Gastrocnemius medialis (tissue), 4 donors: ENCODE data around the gene CWC15. TPM values are rescaled to one million over a fixed set of nuclear protein-coding genes. Genes with fewer than 3 reads are reported as not detected.

Experiments
- ATAC-seq, 2 donors: fragments of 150-250 bp; one replicate each; pipeline ENCODE4 v1.9.1; 2016
- DNase-seq, 2 donors: peaks; one replicate each; pipeline ENCODE4 v3.0.0-alpha.2; 2019
- H3K27ac ChIP-seq, 4 donors: fragments of 200-600 bp; sonication (generic); 1 replicate in 1 of 4; 2 replicates in 3 of 4; pipeline ENCODE4 v1.5.1; 2016 to 2018; ENCODE audit warnings: mild to moderate bottlenecking in 2 of 4, moderate library complexity in 1 of 4
- H3K27me3 ChIP-seq, 3 donors: fragments of 200-600 bp; sonication (generic) in 2 of 3; 1 replicate in 1 of 3; 2 replicates in 2 of 3; pipeline versions ENCODE4 v1.5.1 to v1.6.0; 2016 to 2019; ENCODE audit warnings: mild to moderate bottlenecking in 1 of 3, moderate library complexity in 1 of 3
- H3K36me3 ChIP-seq, 2 donors: fragments of 200-600 bp; sonication (generic) in 1 of 2; one replicate each; pipeline ENCODE4 v1.5.1; 2017 to 2018
- H3K4me1 ChIP-seq, 2 donors: fragments of 200-600 bp; sonication (generic) in 1 of 2; one replicate each; pipeline ENCODE4 v1.5.1; 2016 to 2017; ENCODE audit warnings: mild to moderate bottlenecking in 2 of 2
- H3K4me3 ChIP-seq, 4 donors: fragments of 200-600 bp; sonication (generic) in 3 of 4; 1 replicate in 1 of 4; 2 replicates in 3 of 4; pipeline ENCODE4 v1.5.1; 2016 to 2019; ENCODE audit warnings: mild to moderate bottlenecking in 2 of 4
- H3K9me3 ChIP-seq, 3 donors: fragments of 200-600 bp; sonication (generic) in 2 of 3; 1 replicate in 1 of 3; 2 replicates in 2 of 3; pipeline ENCODE4 v1.5.1; 2016 to 2019
- CTCF ChIP-seq, 5 experiments: fragments of 450-650 bp in 3 of 5; fragments of 200-600 bp in 2 of 5; sonication (generic) in 2 of 5; IDR thresholded peaks in 4 of 5; conservative IDR thresholded peaks in 1 of 5; 1 replicate in 4 of 5; 2 replicates in 1 of 5; pipeline ENCODE4 v1.5.1; 2016 to 2019; ENCODE audit warnings: antibody characterized with exemption in 5 of 5, mild to moderate bottlenecking in 3 of 5, moderate library complexity in 3 of 5
- POLR2A ChIP-seq, 2 donors: fragments of 450-650 bp; IDR thresholded peaks; one replicate each; pipeline ENCODE4 v1.6.1; 2017; ENCODE audit warnings: antibody characterized with exemption in 2 of 2, mild to moderate bottlenecking in 2 of 2, moderate library complexity in 2 of 2
- in situ Hi-C, 4 donors: fragments of 200-750 bp; cut with MboI; loops; one replicate each; pipeline versions ENCODE4 v1.15.0 to v1.8.0; 2017; ENCODE audit warnings: low sequenced_read_pairs in 4 of 4
- intact Hi-C: fragments of 100-400 bp; cut with DNase I; formaldehyde crosslinking; loops from one replicate; pipeline ENCODE4 v1.15.1; 2023; ENCODE audit warnings: low total_unique reads
- total RNA-seq, 4 donors: library from RNA; depleted of rRNA; stranded (reverse); fragments of >200 nt; gene quantifications; one replicate each; pipeline versions ENCODE4 v1.1.0 to v1.2.3, GENCODE V29; 2016

CWC15 gene
- total RNA-seq, 4 donors from 2014 or later = 53.9 to 69.5 (median 60.5) TPM

GRCh38 chr11:95005642-95006041 is 32.3 kb upstream of the CWC15 start:
- in situ Hi-C loops = no loop called here
- ATAC-seq (no peak), DNase-seq (no peak)
- Histone ChIP-seq H3K4me3 (no peak overlapping the region), H3K27me3 (no peaks in the 10 kb centered on the region), H3K4me1 (no peaks in the 10 kb centered on the region), H3K27ac (no peak overlapping the region), H3K36me3 (no peaks in the 10 kb centered on the region), H3K9me3 (no peaks in the 10 kb centered on the region)
- TF ChIP-seq CTCF (IDR thresholded peaks at IDR 0.05 in 4 of 5, conservative IDR thresholded peaks at IDR 0.05 in 1 of 5) = no peak
- TF ChIP-seq POLR2A (IDR thresholded peaks at IDR 0.05) = no peak
- intact Hi-C loops = no loop called here

GRCh38 chr11:95003716-95004115 is 30.4 kb upstream of the CWC15 start:
- Histone ChIP-seq H3K27ac (no peak overlapping the region), H3K27me3 (no peaks in the 10 kb centered on the region), H3K9me3 (no peaks in the 10 kb centered on the region), H3K4me3 (no peak overlapping the region), H3K36me3 (no peaks in the 10 kb centered on the region), H3K4me1 (no peaks in the 10 kb centered on the region)
- TF ChIP-seq CTCF (IDR thresholded peaks at IDR 0.05 in 4 of 5, conservative IDR thresholded peaks at IDR 0.05 in 1 of 5) (no peak), POLR2A (IDR thresholded peaks at IDR 0.05) (no peak)
- no peak for ATAC-seq
- intact Hi-C loops = no loop called here
- DNase-seq = no peak
- in situ Hi-C loops = no loop called here

- intact Hi-C loops (no loop called here), in situ Hi-C loops (loop anchor here in 1 of 4 donors (25.0 kb wide), 1 partner anchor 764 kb away; no protein-coding TSS in a partner anchor)
- Histone ChIP-seq H3K36me3 (no peaks in the 10 kb centered on the region), H3K27ac (no peak overlapping the region), H3K4me3 (no peak overlapping the region), H3K9me3 (no peaks in the 10 kb centered on the region), H3K4me1 (no peaks in the 10 kb centered on the region), H3K27me3 (no peaks in the 10 kb centered on the region)
- DNase-seq (no peak), ATAC-seq (no peak)
- no peak for TF ChIP-seq CTCF (IDR thresholded peaks at IDR 0.05 in 4 of 5, conservative IDR thresholded peaks at IDR 0.05 in 1 of 5)
- no peak for TF ChIP-seq POLR2A (IDR thresholded peaks at IDR 0.05)
These were observed 24.9 kb upstream of the CWC15 start for GRCh38 chr11:94998285-94998684.

GRCh38 chr11:94997437-94997836 is 24.1 kb upstream of the CWC15 start:
- Histone ChIP-seq H3K27me3 (no peaks in the 10 kb centered on the region), H3K9me3 (no peaks in the 10 kb centered on the region), H3K4me3 (no peak overlapping the region), H3K4me1 (no peaks in the 10 kb centered on the region), H3K27ac (no peak overlapping the region), H3K36me3 (no peaks in the 10 kb centered on the region)
- DNase-seq (no peak), ATAC-seq (no peak)
- intact Hi-C loops = no loop called here
- TF ChIP-seq CTCF (IDR thresholded peaks at IDR 0.05 in 4 of 5, conservative IDR thresholded peaks at IDR 0.05 in 1 of 5) (no peak), POLR2A (IDR thresholded peaks at IDR 0.05) (no peak)
- in situ Hi-C loops = loop anchor here in 1 of 4 donors (25.0 kb wide), 1 partner anchor 765 kb away; no protein-coding TSS in a partner anchor

- TF ChIP-seq CTCF (IDR thresholded peaks at IDR 0.05 in 4 of 5, conservative IDR thresholded peaks at IDR 0.05 in 1 of 5) (no peak), POLR2A (IDR thresholded peaks at IDR 0.05) (no peak)
- Histone ChIP-seq H3K27ac (no peak overlapping the region), H3K4me1 (no peaks in the 10 kb centered on the region), H3K27me3 (no peaks in the 10 kb centered on the region), H3K4me3 (no peak overlapping the region), H3K9me3 (no peaks in the 10 kb centered on the region), H3K36me3 (no peaks in the 10 kb centered on the region)
- no peak for ATAC-seq
- in situ Hi-C loops = loop anchor here in 1 of 4 donors (25.0 kb wide), 1 partner anchor 769 kb away; no protein-coding TSS in a partner anchor
- intact Hi-C loops = no loop called here
- no peak for DNase-seq
These were observed 20.1 kb upstream of the CWC15 start for GRCh38 chr11:94993400-94993943.
